HEK293 (cell line): ENCODE data around the gene BCR.

Experiments used
- CTCF ChIA-PET: fragments of 350-600 bp; formaldehyde crosslinking; extraction: SDS; loops from one replicate; lab custom pipeline; 2021; ENCODE audit warnings: antibody characterized with exemption; lab: Yijun Ruan, JAX
- POLR2A ChIA-PET: fragments of 300-600 bp; formaldehyde crosslinking; extraction: SDS; loops from one replicate; lab custom pipeline; 2020; ENCODE audit warnings: antibody characterized with exemption, inconsistent platforms; lab: Yijun Ruan, JAX
- H3K27ac ChIP-seq: fragments of 200-500 bp; sonication (Bioruptor generic); 2 replicates; pipeline ENCODE4 v1.5.1; 2014; ENCODE audit warnings: low read depth, low read length, control low read depth, inconsistent platforms; ENCODE audit errors: extremely low read depth
- H3K36me3 ChIP-seq, 2 experiments: fragments of 200-500 bp in 1 of 2; sonication (Bioruptor generic) in 1 of 2; 1 replicate in 1 of 2; 2 replicates in 1 of 2; pipeline ENCODE4 v1.5.1; 2014 to 2017; ENCODE audit warnings: inconsistent platforms in 2 of 2, low read length in 2 of 2; ENCODE audit not compliant: control insufficient read depth in 2 of 2, insufficient read depth in 1 of 2
- H3K4me1 ChIP-seq: fragments of 200-500 bp; sonication (Bioruptor generic); 2 replicates; pipeline ENCODE4 v1.5.1; 2014; ENCODE audit warnings: mild to moderate bottlenecking, low read length, inconsistent platforms; ENCODE audit not compliant: control insufficient read depth, insufficient read depth
- H3K4me3 ChIP-seq: 2 replicates; pipeline ENCODE4 v1.5.1; 2011; ENCODE audit warnings: low read depth, mild to moderate bottlenecking, control low read depth, low read length, moderate library complexity
- H3K9me3 ChIP-seq: fragments of 200-500 bp; sonication (Bioruptor generic); 2 replicates; pipeline ENCODE4 v1.5.1; 2014; ENCODE audit warnings: low read depth, low read length, inconsistent platforms; ENCODE audit not compliant: control insufficient read depth, insufficient read depth
- RBAK ChIP-seq: fragments of 450-650 bp; formaldehyde crosslinking; IDR thresholded peaks from 2 replicates; pipeline ENCODE4 v1.5.1; 2016; ENCODE audit warnings: missing biosample characterization, missing genetic modification characterization
- REPIN1 ChIP-seq: fragments of 450-650 bp; formaldehyde crosslinking; IDR thresholded peaks from 2 replicates; pipeline ENCODE4 v1.5.1; 2017; ENCODE audit warnings: missing biosample characterization, missing genetic modification characterization, low read depth
- REST ChIP-seq: fragments of 450-650 bp; formaldehyde crosslinking; IDR thresholded peaks from 2 replicates; pipeline ENCODE4 v1.5.1; 2016; ENCODE audit warnings: missing biosample characterization, missing genetic modification characterization
- ZBTB48 ChIP-seq: fragments of 450-650 bp; formaldehyde crosslinking; IDR thresholded peaks from 2 replicates; pipeline ENCODE4 v1.5.1; 2016; ENCODE audit warnings: missing biosample characterization, missing genetic modification characterization
- ZIC2 ChIP-seq: fragments of 450-650 bp; formaldehyde crosslinking; IDR thresholded peaks from 2 replicates; pipeline ENCODE4 v1.5.1; 2016; ENCODE audit warnings: missing biosample characterization, missing genetic modification characterization
- ZNF121 ChIP-seq: fragments of 450-650 bp; formaldehyde crosslinking; IDR thresholded peaks from 2 replicates; pipeline ENCODE4 v1.5.1; 2016; ENCODE audit warnings: missing biosample characterization, missing genetic modification characterization
- ZNF133 ChIP-seq: fragments of 450-650 bp; formaldehyde crosslinking; IDR thresholded peaks from 2 replicates; pipeline ENCODE4 v1.5.1; 2016; ENCODE audit warnings: missing biosample characterization, missing genetic modification characterization
- ZNF155 ChIP-seq: fragments of 450-650 bp; formaldehyde crosslinking; IDR thresholded peaks from 2 replicates; pipeline ENCODE4 v1.5.1; 2016; ENCODE audit warnings: missing biosample characterization, missing genetic modification characterization
- ZNF211 ChIP-seq: fragments of 450-650 bp; formaldehyde crosslinking; IDR thresholded peaks from 2 replicates; pipeline ENCODE4 v1.5.1; 2016; ENCODE audit warnings: low read depth, missing biosample characterization, missing genetic modification characterization
- ZNF354C ChIP-seq: fragments of 450-650 bp; formaldehyde crosslinking; IDR thresholded peaks from 2 replicates; pipeline ENCODE4 v1.5.1; 2016; ENCODE audit warnings: missing biosample characterization, missing genetic modification characterization, low read depth, borderline replicate concordance
- ZNF433 ChIP-seq: fragments of 450-650 bp; formaldehyde crosslinking; IDR thresholded peaks from 2 replicates; pipeline ENCODE4 v1.5.1; 2016; ENCODE audit warnings: missing biosample characterization, missing genetic modification characterization, low read depth
- ZNF473 ChIP-seq: fragments of 450-650 bp; formaldehyde crosslinking; IDR thresholded peaks from 2 replicates; pipeline ENCODE4 v1.5.1; 2017; ENCODE audit warnings: missing biosample characterization, missing genetic modification characterization
- ZNF521 ChIP-seq: fragments of 450-650 bp; formaldehyde crosslinking; IDR thresholded peaks from 2 replicates; pipeline ENCODE4 v1.5.1; 2017; ENCODE audit warnings: missing biosample characterization, mild to moderate bottlenecking, missing genetic modification characterization
- ZNF529 ChIP-seq: fragments of 450-650 bp; formaldehyde crosslinking; IDR thresholded peaks from 2 replicates; pipeline ENCODE4 v1.5.1; 2017; ENCODE audit warnings: missing genetic modification characterization, missing biosample characterization; ENCODE audit not compliant: insufficient replicate concordance
- ZNF544 ChIP-seq: fragments of 450-650 bp; formaldehyde crosslinking; IDR thresholded peaks from 2 replicates; pipeline ENCODE4 v1.5.0; 2017; ENCODE audit warnings: missing biosample characterization, missing genetic modification characterization
- ZNF558 ChIP-seq: fragments of 450-650 bp; formaldehyde crosslinking; IDR thresholded peaks from 2 replicates; pipeline ENCODE4 v1.5.1; 2016; ENCODE audit warnings: missing biosample characterization, missing genetic modification characterization
- ZNF561 ChIP-seq: fragments of 450-650 bp; IDR thresholded peaks from 2 replicates; pipeline ENCODE4 v1.5.1; 2018; ENCODE audit warnings: missing biosample characterization, missing genetic modification characterization, borderline replicate concordance
- ZNF629 ChIP-seq: fragments of 450-650 bp; formaldehyde crosslinking; IDR thresholded peaks from 2 replicates; pipeline ENCODE4 v1.5.1; 2017; ENCODE audit warnings: missing biosample characterization, missing genetic modification characterization
- ZNF639 ChIP-seq: fragments of 450-650 bp; formaldehyde crosslinking; IDR thresholded peaks from 2 replicates; pipeline ENCODE4 v1.5.1; 2016; ENCODE audit warnings: missing biosample characterization, missing genetic modification characterization

Gene BCR

GRCh38 chr22:23244690-23245044, 64.4 kb downstream of the BCR start:
- no peaks in the 10 kb centered on the region for H3K4me1 ChIP-seq
- no peaks in the 10 kb centered on the region for H3K36me3 ChIP-seq
- TF ChIP-seq ZNF155 (tag by site-specific recombination) (no peak), ZNF211 (tag by site-specific recombination) (no peak), ZNF561 (tag by site-specific recombination) (no peak)
- H3K4me3 ChIP-seq: no peak overlapping the region
- ChIA-PET CTCF (no interaction called here), POLR2A (no interaction called here)
- H3K27ac ChIP-seq: no peak overlapping the region
- no peaks in the 10 kb centered on the region for H3K9me3 ChIP-seq

GRCh38 chr22:23245045-23245798, 64.9 kb downstream of the BCR start:
- H3K36me3 ChIP-seq: no peaks in the 10 kb centered on the region
- TF ChIP-seq ZNF521 (no peak), ZIC2 (tag by site-specific recombination) (0 out of 2 replicates have a peak, but pooled peaks have one; percentile 15)
- no peak overlapping the region for H3K27ac ChIP-seq
- no peaks in the 10 kb centered on the region for H3K4me1 ChIP-seq
- ChIA-PET CTCF (no interaction called here), POLR2A (no interaction called here)
- H3K9me3 ChIP-seq: no peaks in the 10 kb centered on the region
- H3K4me3 ChIP-seq: no peak overlapping the region

GRCh38 chr22:23245799-23246136, 65.5 kb downstream of the BCR start:
- TF ChIP-seq ZBTB48 (no peak), ZNF544 (tag by site-specific recombination) (no peak)
- ChIA-PET CTCF (interaction anchor here (0.7 kb wide), 1 partner anchor 72 kb away, joined by 5 read pairs; no protein-coding TSS in a partner anchor), POLR2A (no interaction called here)
- Histone ChIP-seq H3K4me1 (no peaks in the 10 kb centered on the region), H3K9me3 (no peaks in the 10 kb centered on the region), H3K4me3 (no peak overlapping the region), H3K27ac (no peak overlapping the region), H3K36me3 (no peaks in the 10 kb centered on the region)

- H3K9me3 ChIP-seq: no peaks in the 10 kb centered on the region
- no peak for TF ChIP-seq ZNF629 (tag by site-specific recombination)
- no peak for TF ChIP-seq ZNF558 (tag by site-specific recombination)
- no peak for TF ChIP-seq ZNF433 (tag by site-specific recombination)
- TF ChIP-seq ZNF133 (tag by site-specific recombination): no peak
- TF ChIP-seq, all 188 proteins: peak for 0
- Histone ChIP-seq H3K4me3 (no peak overlapping the region), H3K4me1 (no peaks in the 10 kb centered on the region), H3K27ac (no peak overlapping the region), H3K36me3 (no peaks in the 10 kb centered on the region)
- CTCF ChIA-PET: interaction anchor here (0.9 to 1.1 kb wide), 2 partner anchors 43 to 139 kb away, joined by 3 read pairs; no protein-coding TSS in a partner anchor
- POLR2A ChIA-PET: no interaction called here
These were observed 66.9 kb downstream of the BCR start for GRCh38 chr22:23246982-23247766.

GRCh38 chr22:23248583-23248982, 68.3 kb downstream of the BCR start:
- CTCF ChIA-PET: interaction anchor here (1.0 kb wide), 1 partner anchor 74 kb away, joined by 3 read pairs; no protein-coding TSS in a partner anchor
- H3K36me3 ChIP-seq: peaks cover 0 to 7% of the 10 kb centered on the region in 2 experiments; a peak in 1 of 3 replicates
- no peaks in the 10 kb centered on the region for H3K4me1 ChIP-seq
- no peak overlapping the region for H3K4me3 ChIP-seq
- POLR2A ChIA-PET: interaction anchor here (1.5 kb wide), 1 partner anchor 11 kb away, joined by 3 read pairs; no protein-coding TSS in a partner anchor
- H3K27ac ChIP-seq: no peak overlapping the region
- no peaks in the 10 kb centered on the region for H3K9me3 ChIP-seq
- TF ChIP-seq REST (tag by site-specific recombination) (no peak), ZNF639 (no peak), ZNF121 (tag by site-specific recombination) (no peak), ZNF473 (tag by site-specific recombination) (no peak), REPIN1 (tag by site-specific recombination) (no peak), ZNF354C (tag by site-specific recombination) (no peak), RBAK (tag by site-specific recombination) (no peak), ZNF529 (tag by site-specific recombination) (no peak)
